DOHH2 (cell line): ENCODE measurements around the gene UMODL1.

Experiments
- CTCF ChIP-seq: fragments of 200-600 bp; sonication (generic); IDR thresholded peaks from one replicate; pipeline ENCODE4 v1.5.1; 2014; ENCODE audit warnings: antibody characterized with exemption, mild to moderate bottlenecking, low read depth, low read length; ENCODE audit not compliant: poor library complexity, severe bottlenecking
- EZH2phosphoT487 ChIP-seq: fragments of 200-600 bp; sonication (generic); IDR thresholded peaks from 2 replicates; pipeline ENCODE4 v1.6.1; 2017; ENCODE audit warnings: borderline replicate concordance, mild to moderate bottlenecking, antibody characterized with exemption, low read length, moderate library complexity, mixed read lengths

- TF ChIP-seq CTCF: no peak
- TF ChIP-seq EZH2phosphoT487: no peak
These were observed 27.8 kb upstream of the UMODL1 start for GRCh38 chr21:42043201-42043895.
